Thoracic aorta (tissue), 2 donors: ENCODE results near the gene ATP2A2. TPM values are rescaled to one million over a fixed set of nuclear protein-coding genes. Genes with fewer than 3 reads are reported as not detected.
"Not testable (repeated sequence)": the region's sequence is repeated elsewhere in the genome, so short reads cannot be mapped to it uniquely, and the experiment has no call there.

ENCODE experiments used
- ATAC-seq: fragments of 150-250 bp; one replicate; pipeline ENCODE4 v1.8.0; 2017; ENCODE audit warnings: low read depth; ENCODE audit not compliant: insufficient number of reproducible peaks, low FRiP score
- DNase-seq: peaks from one replicate; pipeline ENCODE4 v3.0.0-alpha.2; 2020; ENCODE audit warnings: low spot score
- H3K27ac ChIP-seq, 2 donors: fragments of 200-600 bp; sonication (generic); 1 replicate in 1 of 2; 2 replicates in 1 of 2; pipeline ENCODE4 v1.5.1; 2016; ENCODE audit warnings: mild to moderate bottlenecking in 2 of 2, moderate library complexity in 2 of 2
- H3K27me3 ChIP-seq: fragments of 200-600 bp; sonication (generic); replicated peaks from 2 replicates; pipeline ENCODE4 v1.6.0; 2016; ENCODE audit warnings: mild to moderate bottlenecking; ENCODE audit not compliant: insufficient read depth
- H3K36me3 ChIP-seq: fragments of 200-600 bp; sonication (generic); one replicate; pipeline ENCODE4 v1.5.1; 2016
- H3K4me1 ChIP-seq, 2 donors: fragments of 200-600 bp; sonication (generic); 1 replicate in 1 of 2; 2 replicates in 1 of 2; pipeline versions ENCODE4 v1.5.1 to v1.6.0; 2016; ENCODE audit warnings: low read depth in 2 of 2, mild to moderate bottlenecking in 1 of 2; ENCODE audit not compliant: control insufficient read depth in 1 of 2
- H3K4me3 ChIP-seq: fragments of 200-600 bp; sonication (generic); 2 replicates; pipeline ENCODE4 v1.5.1; 2016; ENCODE audit warnings: mild to moderate bottlenecking
- H3K9me3 ChIP-seq: fragments of 200-600 bp; sonication (generic); 2 replicates; pipeline ENCODE4 v1.5.1; 2016
- CTCF ChIP-seq: fragments of 200-600 bp; sonication (generic); IDR thresholded peaks from one replicate; pipeline ENCODE4 v1.5.1; 2019; ENCODE audit warnings: antibody characterized with exemption
- total RNA-seq, 2 donors: library from RNA; depleted of rRNA; stranded (reverse); fragments of >200 nt; gene quantifications; one replicate each; pipeline versions ENCODE4 v1.1.0 to v1.2.3, GENCODE V29; 2016

The ATP2A2 gene
- total RNA-seq, 2 donors from 2014 or later = 226 to 290 TPM

GRCh38 chr12:110372056-110372425 is 91.0 kb downstream of the ATP2A2 start:
- no peak overlapping the region for H3K4me3 ChIP-seq
- no peak for DNase-seq
- H3K36me3 ChIP-seq = peaks cover 10% of the 10 kb centered on the region
- H3K27ac ChIP-seq = peak overlapping the region; percentile 73 to 85
- ATAC-seq = no peak
- no peaks in the 10 kb centered on the region for H3K27me3 ChIP-seq
- peaks cover 46 to 70% of the 10 kb centered on the region in 2 donors for H3K4me1 ChIP-seq
- no peak for TF ChIP-seq CTCF
- no peaks in the 10 kb centered on the region for H3K9me3 ChIP-seq

GRCh38 chr12:110373025-110373424 is 92.0 kb downstream of the ATP2A2 start:
- Histone ChIP-seq H3K4me3 (no peak overlapping the region), H3K4me1 (peaks cover 37 to 62% of the 10 kb centered on the region in 2 donors), H3K27ac (peak overlapping the region; percentile 73 to 85), H3K27me3 (no peaks in the 10 kb centered on the region), H3K9me3 (no peaks in the 10 kb centered on the region), H3K36me3 (peaks cover 18% of the 10 kb centered on the region)
- no peak for TF ChIP-seq CTCF
- ATAC-seq (no peak), DNase-seq (no peak)

GRCh38 chr12:110373425-110373824 is 92.4 kb downstream of the ATP2A2 start:
- Histone ChIP-seq H3K9me3 (no peaks in the 10 kb centered on the region), H3K4me1 (peaks cover 39 to 65% of the 10 kb centered on the region in 2 donors), H3K36me3 (peaks cover 18% of the 10 kb centered on the region), H3K27me3 (no peaks in the 10 kb centered on the region), H3K27ac (peak overlapping the region; percentile 58 to 85), H3K4me3 (no peak overlapping the region)
- ATAC-seq (no peak), DNase-seq (no peak)
- no peak for TF ChIP-seq CTCF

- H3K36me3 ChIP-seq = peaks cover 18% of the 10 kb centered on the region
Measured at GRCh38 chr12:110373962-110374611, 93.0 kb downstream of the ATP2A2 start.

DNA sequence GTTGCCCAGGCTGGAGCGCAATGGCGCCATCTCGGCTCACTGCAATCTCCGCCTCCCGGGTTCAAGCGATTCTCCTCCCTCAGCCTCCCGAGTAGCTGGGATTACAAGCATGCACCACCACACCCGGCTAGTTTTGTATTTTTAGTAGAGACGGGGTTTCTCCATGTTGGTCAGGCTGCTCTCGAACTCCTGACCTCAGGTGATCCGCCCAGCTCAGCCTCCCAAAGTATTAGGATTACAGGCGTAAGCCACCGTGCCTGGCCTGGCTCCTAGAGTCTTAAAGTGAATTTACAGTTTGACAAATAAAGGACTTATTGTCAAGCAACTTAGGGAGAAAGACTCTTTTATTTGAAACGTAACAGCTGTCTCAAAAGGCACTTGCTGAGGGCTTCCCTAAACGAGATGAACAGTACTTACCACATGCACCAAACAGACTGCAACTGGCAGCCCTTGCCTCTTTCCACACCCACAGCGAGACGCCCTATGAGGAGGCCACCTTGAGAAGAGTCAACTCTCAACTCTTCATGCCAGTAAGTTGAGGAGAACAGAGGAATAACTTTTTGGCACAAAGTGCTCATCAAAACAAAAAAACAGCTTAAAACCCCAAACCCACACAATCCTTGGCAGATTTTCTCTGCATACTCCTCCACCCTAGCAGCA is 97.2 kb downstream of the ATP2A2 start:
- Histone ChIP-seq H3K4me1 (peaks cover 28 to 40% of the 10 kb centered on the region in 2 donors), H3K36me3 (peaks cover 22% of the 10 kb centered on the region), H3K27ac (peak overlapping the region; percentile 86 to 87)
- H3K4me3 ChIP-seq, H3K27me3 ChIP-seq, H3K9me3 ChIP-seq, ATAC-seq, DNase-seq: not testable (repeated sequence)

More at GRCh38 chr12:110373962-110374611, 93.0 kb downstream of the ATP2A2 start:
- Histone ChIP-seq H3K4me3 (no peak overlapping the region), H3K9me3 (no peaks in the 10 kb centered on the region), H3K4me1 (peaks cover 39 to 65% of the 10 kb centered on the region in 2 donors), H3K27ac (peak overlapping the region; percentile 58 to 85), H3K27me3 (no peaks in the 10 kb centered on the region)
- TF ChIP-seq CTCF = no peak
- no peak for DNase-seq
- no peak for ATAC-seq
